MM.1S (cell line): Measurements from ENCODE around the gene MFF.

Experiments used
- CTCF ChIP-seq: fragments of 300-600 bp; sonication (generic); IDR thresholded peaks from 2 replicates; pipeline ENCODE4 v1.5.1; 2016; ENCODE audit warnings: antibody characterized with exemption, low read length, mixed read lengths
- EZH2 ChIP-seq: fragments of 300-600 bp; sonication (generic); optimal IDR thresholded peaks from 2 replicates; pipeline ENCODE3; 2017; ENCODE audit warnings: low read depth, mild to moderate bottlenecking, antibody characterized with exemption, low read length, mixed read lengths
- EZH2phosphoT487 ChIP-seq: fragments of 300-600 bp; sonication (generic); IDR thresholded peaks from 2 replicates; pipeline ENCODE4 v1.6.1; 2018; ENCODE audit warnings: antibody characterized with exemption, low read length

GRCh38 chr2:227370791-227371312, 45.8 kb downstream of the MFF start:
- TF ChIP-seq EZH2 (no peak), CTCF (no peak), EZH2phosphoT487 (no peak)
